HEK293 (cell line): ENCODE data around the gene TP63.
A peak's percentile ranks its signal among the peaks of the same experiment; 100 is the strongest.

Experiments
- CTCF ChIA-PET: fragments of 350-600 bp; formaldehyde crosslinking; extraction: SDS; loops from one replicate; lab custom pipeline; 2021; ENCODE audit warnings: antibody characterized with exemption; lab: Yijun Ruan, JAX
- POLR2A ChIA-PET: fragments of 300-600 bp; formaldehyde crosslinking; extraction: SDS; loops from one replicate; lab custom pipeline; 2020; ENCODE audit warnings: antibody characterized with exemption, inconsistent platforms; lab: Yijun Ruan, JAX
- H3K27ac ChIP-seq: fragments of 200-500 bp; sonication (Bioruptor generic); 2 replicates; pipeline ENCODE4 v1.5.1; 2014; ENCODE audit warnings: low read depth, low read length, control low read depth, inconsistent platforms; ENCODE audit errors: extremely low read depth
- H3K36me3 ChIP-seq, 2 experiments: fragments of 200-500 bp in 1 of 2; sonication (Bioruptor generic) in 1 of 2; 1 replicate in 1 of 2; 2 replicates in 1 of 2; pipeline ENCODE4 v1.5.1; 2014 to 2017; ENCODE audit warnings: inconsistent platforms in 2 of 2, low read length in 2 of 2; ENCODE audit not compliant: control insufficient read depth in 2 of 2, insufficient read depth in 1 of 2
- H3K4me1 ChIP-seq: fragments of 200-500 bp; sonication (Bioruptor generic); 2 replicates; pipeline ENCODE4 v1.5.1; 2014; ENCODE audit warnings: mild to moderate bottlenecking, low read length, inconsistent platforms; ENCODE audit not compliant: control insufficient read depth, insufficient read depth
- H3K4me3 ChIP-seq: 2 replicates; pipeline ENCODE4 v1.5.1; 2011; ENCODE audit warnings: low read depth, mild to moderate bottlenecking, control low read depth, low read length, moderate library complexity
- H3K9me3 ChIP-seq: fragments of 200-500 bp; sonication (Bioruptor generic); 2 replicates; pipeline ENCODE4 v1.5.1; 2014; ENCODE audit warnings: low read depth, low read length, inconsistent platforms; ENCODE audit not compliant: control insufficient read depth, insufficient read depth
- PBX3 ChIP-seq: sonication (generic); formaldehyde crosslinking; IDR thresholded peaks from 2 replicates; pipeline ENCODE4 v1.8.1; 2022; ENCODE audit warnings: mild to moderate bottlenecking, moderate library complexity, missing genetic modification reagents
- PRDM10 ChIP-seq: fragments of 450-650 bp; formaldehyde crosslinking; IDR thresholded peaks from 2 replicates; pipeline ENCODE4 v1.5.1; 2016; ENCODE audit warnings: missing biosample characterization, missing genetic modification characterization
- ZBTB6 ChIP-seq: fragments of 450-650 bp; formaldehyde crosslinking; IDR thresholded peaks from 2 replicates; pipeline ENCODE4 v1.5.1; 2017; ENCODE audit warnings: missing biosample characterization, missing genetic modification characterization
- ZFHX2 ChIP-seq: fragments of 450-650 bp; formaldehyde crosslinking; conservative IDR thresholded peaks from 2 replicates; pipeline ENCODE4 v1.5.1; 2016; ENCODE audit warnings: missing biosample characterization, missing genetic modification characterization
- ZFP41 ChIP-seq: fragments of 450-650 bp; formaldehyde crosslinking; IDR thresholded peaks from 2 replicates; pipeline ENCODE4 v1.5.1; 2016; ENCODE audit warnings: missing biosample characterization, missing genetic modification characterization, borderline replicate concordance
- ZNF155 ChIP-seq: fragments of 450-650 bp; formaldehyde crosslinking; IDR thresholded peaks from 2 replicates; pipeline ENCODE4 v1.5.1; 2016; ENCODE audit warnings: missing biosample characterization, missing genetic modification characterization
- ZNF184 ChIP-seq: fragments of 450-650 bp; IDR thresholded peaks from 2 replicates; pipeline ENCODE4 v1.5.1; 2018; ENCODE audit warnings: missing biosample characterization, mild to moderate bottlenecking, missing genetic modification characterization
- ZNF19 ChIP-seq: fragments of 450-650 bp; formaldehyde crosslinking; IDR thresholded peaks from 2 replicates; pipeline ENCODE4; 2016; ENCODE audit warnings: missing biosample characterization, missing genetic modification characterization, low read depth
- ZNF214 ChIP-seq: fragments of 450-650 bp; formaldehyde crosslinking; IDR thresholded peaks from 2 replicates; pipeline ENCODE4 v1.5.1; 2017; ENCODE audit warnings: missing biosample characterization, mild to moderate bottlenecking, missing genetic modification characterization, borderline replicate concordance
- ZNF221 ChIP-seq: fragments of 450-650 bp; formaldehyde crosslinking; IDR thresholded peaks from 2 replicates; pipeline ENCODE4 v1.5.1; 2017; ENCODE audit warnings: missing biosample characterization, missing genetic modification characterization, borderline replicate concordance
- ZNF280D ChIP-seq: fragments of 450-650 bp; formaldehyde crosslinking; IDR thresholded peaks from 2 replicates; pipeline ENCODE4 v1.5.1; 2016; ENCODE audit warnings: missing biosample characterization, missing genetic modification characterization
- ZNF362 ChIP-seq: fragments of 450-650 bp; formaldehyde crosslinking; IDR thresholded peaks from 2 replicates; pipeline ENCODE4 v1.5.1; 2016; ENCODE audit warnings: missing biosample characterization, missing genetic modification characterization
- ZNF529 ChIP-seq: fragments of 450-650 bp; formaldehyde crosslinking; IDR thresholded peaks from 2 replicates; pipeline ENCODE4 v1.5.1; 2017; ENCODE audit warnings: missing genetic modification characterization, missing biosample characterization; ENCODE audit not compliant: insufficient replicate concordance
- ZNF837 ChIP-seq: fragments of 450-650 bp; formaldehyde crosslinking; IDR thresholded peaks from 2 replicates; pipeline ENCODE4 v1.5.1; 2016; ENCODE audit warnings: missing biosample characterization, missing genetic modification characterization
- ZXDB ChIP-seq: fragments of 450-650 bp; formaldehyde crosslinking; IDR thresholded peaks from 2 replicates; pipeline ENCODE4 v1.5.1; 2016; ENCODE audit warnings: missing biosample characterization, missing genetic modification characterization

The TP63 gene

GRCh38 chr3:189625071-189625470 is 6.1 kb upstream of the TP63 start (continued):
- no peak for TF ChIP-seq ZNF184
- TF ChIP-seq, all 188 proteins: peak for 0

- TF ChIP-seq ZBTB6 (no peak), ZFHX2 (tag by site-specific recombination) (0 out of 2 replicates have a peak, but pooled peaks have one; percentile 22)
- Histone ChIP-seq H3K36me3 (no peaks in the 10 kb centered on the region), H3K4me1 (no peaks in the 10 kb centered on the region), H3K9me3 (no peaks in the 10 kb centered on the region), H3K4me3 (no peak overlapping the region), H3K27ac (no peak overlapping the region)
- POLR2A ChIA-PET, result no interaction called here
- CTCF ChIA-PET, result interaction anchor here (0.6 kb wide), 1 partner anchor 357 kb away, joined by 3 read pairs; no protein-coding TSS in a partner anchor
These were observed 5.6 kb upstream of the TP63 start for GRCh38 chr3:189625572-189625971.

- ChIA-PET POLR2A (no interaction called here), CTCF (no interaction called here)
- TF ChIP-seq PBX3 (CRISPR knock-in tag), result no peak
- no peaks in the 10 kb centered on the region for H3K4me1 ChIP-seq
- H3K9me3 ChIP-seq, result no peaks in the 10 kb centered on the region
- no peak overlapping the region for H3K27ac ChIP-seq
- no peaks in the 10 kb centered on the region for H3K36me3 ChIP-seq
- H3K4me3 ChIP-seq, result no peak overlapping the region
These were observed 4.9 kb upstream of the TP63 start for GRCh38 chr3:189626286-189626685.

GRCh38 chr3:189629803-189630455 is 1.3 kb upstream of the TP63 start:
- Histone ChIP-seq H3K4me3 (no peak overlapping the region), H3K36me3 (no peaks in the 10 kb centered on the region), H3K9me3 (no peaks in the 10 kb centered on the region), H3K4me1 (no peaks in the 10 kb centered on the region), H3K27ac (no peak overlapping the region)
- no peak for TF ChIP-seq ZNF214 (tag by site-specific recombination)
- TF ChIP-seq ZNF221 (tag by site-specific recombination), result no peak
- TF ChIP-seq ZNF362 (tag by site-specific recombination), result no peak
- no peak for TF ChIP-seq ZNF837 (tag by site-specific recombination)
- TF ChIP-seq ZXDB (tag by site-specific recombination), result no peak
- no peak for TF ChIP-seq ZFP41 (tag by site-specific recombination)
- TF ChIP-seq PRDM10 (tag by site-specific recombination), result no peak
- no peak for TF ChIP-seq ZNF529 (tag by site-specific recombination)
- TF ChIP-seq ZNF155, result no peak
- TF ChIP-seq ZNF280D, result no peak
- no peak for TF ChIP-seq ZNF19 (tag by site-specific recombination)
- ChIA-PET CTCF (interaction anchor here (0.8 to 1.3 kb wide), 2 partner anchors 60 to 358 kb away, joined by 3 to 4 read pairs; no protein-coding TSS in a partner anchor), POLR2A (no interaction called here)
